DOHH2 (cell line): Measurements from ENCODE around the gene ATP2C1.

Experiments used
- CTCF ChIP-seq: fragments of 200-600 bp; sonication (generic); IDR thresholded peaks from one replicate; pipeline ENCODE4 v1.5.1; 2014; ENCODE audit warnings: antibody characterized with exemption, mild to moderate bottlenecking, low read depth, low read length; ENCODE audit not compliant: poor library complexity, severe bottlenecking
- EZH2phosphoT487 ChIP-seq: fragments of 200-600 bp; sonication (generic); IDR thresholded peaks from 2 replicates; pipeline ENCODE4 v1.6.1; 2017; ENCODE audit warnings: borderline replicate concordance, mild to moderate bottlenecking, antibody characterized with exemption, low read length, moderate library complexity, mixed read lengths

DNA sequence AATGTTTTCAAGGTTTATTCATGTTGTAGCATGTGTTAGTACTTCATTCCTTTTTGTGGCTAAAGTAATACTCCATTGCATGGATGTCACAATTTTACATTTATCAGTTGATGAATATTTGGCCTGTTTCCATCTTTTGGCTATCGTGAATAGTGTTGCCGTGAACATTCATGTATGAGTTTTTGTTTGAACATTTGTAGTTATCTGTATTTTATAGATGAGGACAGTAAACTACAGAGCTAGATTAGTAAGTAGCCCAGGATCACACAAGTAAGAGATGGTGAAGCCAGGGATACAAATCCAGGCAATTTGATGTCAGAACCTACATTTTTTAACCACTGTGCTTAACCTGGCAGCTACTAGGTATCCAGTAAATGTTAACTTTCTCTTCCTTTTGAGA lies 69.6 kb downstream of the ATP2C1 start:
- no peak for TF ChIP-seq CTCF
- no peak for TF ChIP-seq EZH2phosphoT487
